Measurements from ENCODE around the gene ATP8B1.

ATP8B1 gene

GRCh38 chr18:57764087-57764486 is 39.0 kb downstream of the ATP8B1 start:
- no peaks in the 10 kb centered on the region for H3K4me1 ChIP-seq (ENCODE audit: insufficient read depth, low read length)
- TF ChIP-seq, protein P1, sequence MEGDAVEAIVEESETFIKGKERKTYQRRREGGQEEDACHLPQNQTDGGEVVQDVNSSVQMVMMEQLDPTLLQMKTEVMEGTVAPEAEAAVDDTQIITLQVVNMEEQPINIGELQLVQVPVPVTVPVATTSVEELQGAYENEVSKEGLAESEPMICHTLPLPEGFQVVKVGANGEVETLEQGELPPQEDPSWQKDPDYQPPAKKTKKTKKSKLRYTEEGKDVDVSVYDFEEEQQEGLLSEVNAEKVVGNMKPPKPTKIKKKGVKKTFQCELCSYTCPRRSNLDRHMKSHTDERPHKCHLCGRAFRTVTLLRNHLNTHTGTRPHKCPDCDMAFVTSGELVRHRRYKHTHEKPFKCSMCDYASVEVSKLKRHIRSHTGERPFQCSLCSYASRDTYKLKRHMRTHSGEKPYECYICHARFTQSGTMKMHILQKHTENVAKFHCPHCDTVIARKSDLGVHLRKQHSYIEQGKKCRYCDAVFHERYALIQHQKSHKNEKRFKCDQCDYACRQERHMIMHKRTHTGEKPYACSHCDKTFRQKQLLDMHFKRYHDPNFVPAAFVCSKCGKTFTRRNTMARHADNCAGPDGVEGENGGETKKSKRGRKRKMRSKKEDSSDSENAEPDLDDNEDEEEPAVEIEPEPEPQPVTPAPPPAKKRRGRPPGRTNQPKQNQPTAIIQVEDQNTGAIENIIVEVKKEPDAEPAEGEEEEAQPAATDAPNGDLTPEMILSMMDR (IDR thresholded peaks at IDR 0.05; ENCODE audit: borderline replicate concordance, extremely low read depth, low read length, poor library complexity, severe bottlenecking) = no peak
- no peak for TF ChIP-seq EZH2 (IDR thresholded peaks at IDR 0.05; ENCODE audit: borderline replicate concordance, low read depth, low read length, severe bottlenecking)
- no peak overlapping the region for H2AFZ ChIP-seq (ENCODE audit: low read depth, low read length)
- DNase-seq (no peak), ATAC-seq (ENCODE audit: insufficient read depth, low read depth) (no peak)
- no peaks in the 10 kb centered on the region for H3K79me2 ChIP-seq (ENCODE audit: insufficient read depth, low read length)
- no peaks in the 10 kb centered on the region for H3K36me3 ChIP-seq (ENCODE audit: insufficient read depth, low read length)
- H3K4me3 ChIP-seq (ENCODE audit: low read depth in 1 of 2, low read length in 2 of 2) = no peak overlapping the region
- no peak overlapping the region for H3K27ac ChIP-seq (ENCODE audit: low read length)
- no peak overlapping the region for H3K4me2 ChIP-seq (ENCODE audit: insufficient read depth, low read length)
- no peaks in the 10 kb centered on the region for H4K20me1 ChIP-seq (ENCODE audit: insufficient read depth, low read length)
- no peaks in the 10 kb centered on the region for H3K9me3 ChIP-seq (ENCODE audit: insufficient read depth, low read length, severe bottlenecking)
- H3K27me3 ChIP-seq (ENCODE audit: insufficient read depth, low read length, poor library complexity) = no peaks in the 10 kb centered on the region
- no peak overlapping the region for H3K9ac ChIP-seq (ENCODE audit: low read depth, low read length)

- Histone ChIP-seq H3K79me2 (ENCODE audit: insufficient read depth, low read length) (no peaks in the 10 kb centered on the region), H3K4me2 (ENCODE audit: insufficient read depth, low read length) (no peak overlapping the region), H3K9me3 (ENCODE audit: insufficient read depth, low read length, severe bottlenecking) (no peaks in the 10 kb centered on the region), H3K27me3 (ENCODE audit: insufficient read depth, low read length, poor library complexity) (no peaks in the 10 kb centered on the region), H3K27ac (ENCODE audit: low read length) (no peak overlapping the region), H4K20me1 (ENCODE audit: insufficient read depth, low read length) (no peaks in the 10 kb centered on the region), H3K9ac (ENCODE audit: low read depth, low read length) (no peak overlapping the region), H2AFZ (ENCODE audit: low read depth, low read length) (no peak overlapping the region), H3K36me3 (ENCODE audit: insufficient read depth, low read length) (no peaks in the 10 kb centered on the region), H3K4me3 (ENCODE audit: low read depth in 1 of 2, low read length in 2 of 2) (no peak overlapping the region), H3K4me1 (ENCODE audit: insufficient read depth, low read length) (no peaks in the 10 kb centered on the region)
- TF ChIP-seq EZH2 (IDR thresholded peaks at IDR 0.05; ENCODE audit: borderline replicate concordance, low read depth, low read length, severe bottlenecking) = no peak
- DNase-seq (no peak), ATAC-seq (ENCODE audit: insufficient read depth, low read depth) (no peak)
These were observed 40.4 kb downstream of the ATP8B1 start for GRCh38 chr18:57762686-57763085.

DNA sequence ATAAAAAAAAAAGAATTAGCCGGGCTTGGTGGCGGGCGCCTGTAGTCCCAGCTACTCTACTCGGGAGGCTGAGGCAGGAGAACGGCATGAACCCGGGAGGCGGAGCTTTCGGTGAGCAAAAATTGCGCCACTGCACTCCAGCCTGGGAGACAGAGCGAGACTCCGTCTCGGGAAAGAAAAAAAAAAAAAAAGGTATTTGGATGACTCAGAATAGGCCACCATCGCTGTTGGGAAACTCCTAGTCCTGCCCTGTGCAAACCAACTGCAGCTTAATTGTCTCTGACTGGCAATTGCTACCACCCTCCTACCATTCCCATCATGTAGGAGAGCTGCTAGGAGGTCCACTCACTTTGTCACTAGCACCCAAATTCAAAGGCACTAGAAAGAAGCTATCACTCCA is 43.5 kb downstream of the ATP8B1 start:
- H3K4me1 ChIP-seq (ENCODE audit: insufficient read depth, low read length) = no peaks in the 10 kb centered on the region
- no peak overlapping the region for H3K4me3 ChIP-seq (ENCODE audit: low read depth in 1 of 2, low read length in 2 of 2)
- H3K9me3 ChIP-seq (ENCODE audit: insufficient read depth, low read length, severe bottlenecking) = no peaks in the 10 kb centered on the region
- TF ChIP-seq, protein P1 (IDR thresholded peaks at IDR 0.05; ENCODE audit: borderline replicate concordance, extremely low read depth, low read length, poor library complexity, severe bottlenecking) = no peak
- TF ChIP-seq EZH2 (IDR thresholded peaks at IDR 0.05; ENCODE audit: borderline replicate concordance, low read depth, low read length, severe bottlenecking) = no peak
- no peak overlapping the region for H2AFZ ChIP-seq (ENCODE audit: low read depth, low read length)
- H3K27ac ChIP-seq (ENCODE audit: low read length) = no peak overlapping the region
- H3K27me3 ChIP-seq (ENCODE audit: insufficient read depth, low read length, poor library complexity) = no peaks in the 10 kb centered on the region
- no peaks in the 10 kb centered on the region for H3K79me2 ChIP-seq (ENCODE audit: insufficient read depth, low read length)
- no peaks in the 10 kb centered on the region for H4K20me1 ChIP-seq (ENCODE audit: insufficient read depth, low read length)
- no peaks in the 10 kb centered on the region for H3K36me3 ChIP-seq (ENCODE audit: insufficient read depth, low read length)
- no peak for DNase-seq
- no peak overlapping the region for H3K4me2 ChIP-seq (ENCODE audit: insufficient read depth, low read length)
- no peak for ATAC-seq (ENCODE audit: insufficient read depth, low read depth)
- H3K9ac ChIP-seq (ENCODE audit: low read depth, low read length) = no peak overlapping the region

- no peak overlapping the region for H3K9ac ChIP-seq (ENCODE audit: low read depth, low read length)
- no peak overlapping the region for H3K4me3 ChIP-seq (ENCODE audit: low read depth in 1 of 2, low read length in 2 of 2)
- no peaks in the 10 kb centered on the region for H4K20me1 ChIP-seq (ENCODE audit: insufficient read depth, low read length)
- H3K4me2 ChIP-seq (ENCODE audit: insufficient read depth, low read length) = no peak overlapping the region
- H2AFZ ChIP-seq (ENCODE audit: low read depth, low read length) = no peak overlapping the region
- H3K79me2 ChIP-seq (ENCODE audit: insufficient read depth, low read length) = no peaks in the 10 kb centered on the region
- no peak for DNase-seq
- H3K36me3 ChIP-seq (ENCODE audit: insufficient read depth, low read length) = no peaks in the 10 kb centered on the region
- peaks cover 11% of the 10 kb centered on the region for H3K4me1 ChIP-seq (ENCODE audit: insufficient read depth, low read length)
- TF ChIP-seq, protein P1 (IDR thresholded peaks at IDR 0.05; ENCODE audit: borderline replicate concordance, extremely low read depth, low read length, poor library complexity, severe bottlenecking) = no peak
- TF ChIP-seq EZH2 (IDR thresholded peaks at IDR 0.05; ENCODE audit: borderline replicate concordance, low read depth, low read length, severe bottlenecking) = no peak
- H3K27me3 ChIP-seq (ENCODE audit: insufficient read depth, low read length, poor library complexity) = no peaks in the 10 kb centered on the region
- H3K9me3 ChIP-seq (ENCODE audit: insufficient read depth, low read length, severe bottlenecking) = no peaks in the 10 kb centered on the region
- ATAC-seq (ENCODE audit: insufficient read depth, low read depth) = no peak
- H3K27ac ChIP-seq (ENCODE audit: low read length) = no peak overlapping the region
These were observed 47.5 kb downstream of the ATP8B1 start for GRCh38 chr18:57755473-57756067.

All from DND-41 (cell line).